ENCODE data around the gene GALP. TPM values are rescaled to one million over a fixed set of nuclear protein-coding genes. Genes with fewer than 3 reads are reported as not detected.

The GALP gene
- total RNA-seq, 1 experiment from 2014 or later = not detected

DNA sequence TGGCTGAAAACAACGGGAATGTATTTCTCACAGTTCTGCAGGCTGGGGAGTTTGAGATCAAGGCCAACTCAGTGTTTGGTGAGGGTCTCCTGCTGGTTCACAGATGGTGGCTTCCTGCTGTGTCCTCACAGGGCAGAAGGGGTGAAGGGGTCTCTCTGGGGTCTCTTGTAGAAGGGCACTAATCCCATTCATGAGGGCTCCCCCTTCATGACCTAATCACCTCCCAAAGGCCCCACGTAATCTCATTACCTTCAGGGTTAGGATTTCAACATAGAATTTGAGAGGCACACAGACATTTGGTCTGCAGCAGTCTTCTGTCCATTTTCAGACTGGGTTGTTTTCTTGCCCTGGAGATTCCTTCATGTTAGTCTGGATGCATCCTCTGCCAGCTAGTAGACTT, 23.2 kb upstream of the GALP start:
- TF ChIP-seq, protein P1, sequence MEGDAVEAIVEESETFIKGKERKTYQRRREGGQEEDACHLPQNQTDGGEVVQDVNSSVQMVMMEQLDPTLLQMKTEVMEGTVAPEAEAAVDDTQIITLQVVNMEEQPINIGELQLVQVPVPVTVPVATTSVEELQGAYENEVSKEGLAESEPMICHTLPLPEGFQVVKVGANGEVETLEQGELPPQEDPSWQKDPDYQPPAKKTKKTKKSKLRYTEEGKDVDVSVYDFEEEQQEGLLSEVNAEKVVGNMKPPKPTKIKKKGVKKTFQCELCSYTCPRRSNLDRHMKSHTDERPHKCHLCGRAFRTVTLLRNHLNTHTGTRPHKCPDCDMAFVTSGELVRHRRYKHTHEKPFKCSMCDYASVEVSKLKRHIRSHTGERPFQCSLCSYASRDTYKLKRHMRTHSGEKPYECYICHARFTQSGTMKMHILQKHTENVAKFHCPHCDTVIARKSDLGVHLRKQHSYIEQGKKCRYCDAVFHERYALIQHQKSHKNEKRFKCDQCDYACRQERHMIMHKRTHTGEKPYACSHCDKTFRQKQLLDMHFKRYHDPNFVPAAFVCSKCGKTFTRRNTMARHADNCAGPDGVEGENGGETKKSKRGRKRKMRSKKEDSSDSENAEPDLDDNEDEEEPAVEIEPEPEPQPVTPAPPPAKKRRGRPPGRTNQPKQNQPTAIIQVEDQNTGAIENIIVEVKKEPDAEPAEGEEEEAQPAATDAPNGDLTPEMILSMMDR (conservative IDR thresholded peaks at IDR 0.05) = no peak

More for the DNA sequence above, 23.2 kb upstream of the GALP start:
- peak overlapping the region; percentile 12 for H3K4me2 ChIP-seq (ENCODE audit: insufficient read depth, insufficient read length, low read length)
- no peak overlapping the region for H2BK12ac ChIP-seq (ENCODE audit: insufficient read length, low read depth, low read length)
- DNase-seq = no peak
- no peak overlapping the region for H2BK120ac ChIP-seq (ENCODE audit: low read depth, low read length, poor library complexity, severe bottlenecking)
- H3K4me1 ChIP-seq (ENCODE audit: insufficient read depth, low read length) = peaks cover 2% of the 10 kb centered on the region; the same call in 1 of the 2 replicates
- no peak overlapping the region for H3T11ph ChIP-seq (ENCODE audit: low read length)
- H2BK20ac ChIP-seq (ENCODE audit: low read depth, low read length, poor library complexity, severe bottlenecking) = no peak overlapping the region
- no peak overlapping the region for H2AFZ ChIP-seq (ENCODE audit: low read length)
- H3K27ac ChIP-seq (ENCODE audit: insufficient read length, low read depth, low read length) = no peak overlapping the region
- H4K8ac ChIP-seq (replicated peaks; ENCODE audit: insufficient read length, low read depth, low read length) = no peak overlapping the region
- peaks cover 20 to 21% of the 10 kb centered on the region in 2 experiments for H3K4me1 Mint-ChIP-seq
- H3K27me3 Mint-ChIP-seq (ENCODE audit: low read depth) = no peaks in the 10 kb centered on the region
- no peaks in the 10 kb centered on the region for H3K23me2 ChIP-seq (ENCODE audit: insufficient read length, low read depth, low read length, poor library complexity, severe bottlenecking)
- H4K91ac ChIP-seq (ENCODE audit: insufficient read length, low read depth, low read length) = no peak overlapping the region
- peak overlapping the region in 1 of 2 experiments; percentile 39; a peak in 2 of 5 replicates for H3K4me3 Mint-ChIP-seq
- H3K14ac ChIP-seq (ENCODE audit: insufficient read depth, low read length) = no peak overlapping the region
- peaks cover 3% of the 10 kb centered on the region; the same call in 1 of the 2 replicates for H3K79me2 ChIP-seq (ENCODE audit: insufficient read depth, low read length)
- no peak overlapping the region for H2BK15ac ChIP-seq (ENCODE audit: low read depth, low read length)
- peaks cover 4% of the 10 kb centered on the region for H4K20me1 ChIP-seq (ENCODE audit: control insufficient read depth, insufficient read depth, insufficient read length)
- peaks cover 28 to 44% (median 44%) of the 10 kb centered on the region in 3 experiments for H3K36me3 Mint-ChIP-seq (ENCODE audit: insufficient read depth in 1 of 3, low read depth in 3 of 3)
- H3K79me1 ChIP-seq (ENCODE audit: insufficient read depth, low read depth, low read length, poor library complexity, severe bottlenecking) = no peaks in the 10 kb centered on the region
- H3K18ac ChIP-seq (ENCODE audit: insufficient read length, low read depth, low read length) = no peak overlapping the region
- no peak overlapping the region for H2BK5ac ChIP-seq (ENCODE audit: insufficient read length, low read length)
- no peaks in the 10 kb centered on the region; a peak in 1 of 5 replicates for H3K9me3 Mint-ChIP-seq
- H4K5ac ChIP-seq (ENCODE audit: insufficient read length, low read depth, low read length) = no peak overlapping the region
- no peak overlapping the region for H3K9ac ChIP-seq (ENCODE audit: extremely low read depth, insufficient read length, low read length)
- peak overlapping the region; percentile 77 to 87 (median 83); a peak in 6 of 7 replicates for H3K27ac Mint-ChIP-seq
- no peak overlapping the region for H3K56ac ChIP-seq (ENCODE audit: insufficient read length, low read depth, low read length)
- H3K9me3 ChIP-seq (ENCODE audit: control insufficient read depth, low read depth, low read length) = no peaks in the 10 kb centered on the region
- no peak overlapping the region for H2AK5ac ChIP-seq (ENCODE audit: insufficient read length, low read length)
- no CpG with 5 or more reads among the region's 2 CpGs for WGBS (ENCODE audit: extremely low coverage, insufficient read length, low lambda C conversion rate)
- no peaks in the 10 kb centered on the region for H3K27me3 ChIP-seq (ENCODE audit: insufficient read depth, low read length)
- no peak overlapping the region for H3K4ac ChIP-seq (ENCODE audit: low read depth, low read length)
- H3K23ac ChIP-seq (ENCODE audit: insufficient read length, low read depth, low read length) = no peak overlapping the region

All from H9 (cell line).